ENCODE results near the gene FAHD2A.

The FAHD2A gene

DNA sequence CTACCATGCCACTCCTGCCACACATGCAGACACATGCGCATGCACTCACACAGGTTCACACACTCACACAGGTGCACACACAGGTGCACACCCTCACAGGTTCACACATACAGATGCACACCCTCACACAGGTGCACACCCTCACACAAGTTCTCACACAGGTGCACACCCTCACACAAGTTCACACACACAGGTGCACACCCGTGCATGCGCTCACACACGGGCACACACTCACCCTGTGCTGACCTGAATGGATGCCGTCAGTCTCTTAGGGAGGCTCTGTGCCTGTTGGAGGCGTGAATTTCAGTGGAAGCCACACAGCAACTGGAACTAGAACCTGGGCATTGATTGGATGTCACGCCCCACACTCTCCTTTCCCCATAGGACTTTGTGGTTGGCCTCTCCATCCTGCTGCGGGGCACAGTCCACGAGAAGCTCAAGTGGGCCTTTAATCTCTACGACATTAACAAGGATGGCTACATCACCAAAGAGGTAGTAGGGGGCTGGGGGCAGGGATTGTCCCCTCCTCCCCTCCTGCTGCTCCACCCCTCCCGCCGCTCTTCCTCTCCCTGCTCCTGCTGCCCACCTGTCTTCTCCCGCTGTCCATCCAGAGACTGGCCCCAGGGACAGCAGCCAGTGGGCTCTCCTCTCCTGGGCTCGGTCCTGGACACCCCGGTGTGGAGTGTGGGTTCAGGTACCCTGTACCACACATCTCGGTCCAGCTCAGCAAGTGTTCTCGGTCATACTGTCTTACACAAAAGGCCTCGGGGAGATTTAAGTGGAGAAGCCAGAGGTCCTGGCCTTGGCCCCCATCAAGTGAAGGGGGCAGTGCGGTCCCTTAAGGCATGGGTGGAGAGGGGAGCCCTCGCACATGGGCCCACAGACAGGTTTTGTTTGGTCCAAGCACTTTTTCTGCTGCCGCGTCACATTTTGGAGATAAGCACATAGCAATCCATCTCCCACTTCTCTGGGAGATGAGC lies 21.0 kb upstream of the FAHD2A start:
- 0 out of 2 replicates have a peak, but pooled peaks cover 3% of the 10 kb centered on the region for H3K4me1 ChIP-seq (ENCODE audit: control insufficient read depth, low read length)
- H3F3A ChIP-seq (ENCODE audit: control insufficient read depth, insufficient read depth) = no peaks in the 10 kb centered on the region
- no peaks in the 10 kb centered on the region for H3K9me3 ChIP-seq (ENCODE audit: control insufficient read depth, insufficient read depth, low read length)
- TF ChIP-seq EZH2phosphoT487 (IDR thresholded peaks at IDR 0.05; ENCODE audit: borderline replicate concordance, low read length) = no peak
- TF ChIP-seq, protein P1, sequence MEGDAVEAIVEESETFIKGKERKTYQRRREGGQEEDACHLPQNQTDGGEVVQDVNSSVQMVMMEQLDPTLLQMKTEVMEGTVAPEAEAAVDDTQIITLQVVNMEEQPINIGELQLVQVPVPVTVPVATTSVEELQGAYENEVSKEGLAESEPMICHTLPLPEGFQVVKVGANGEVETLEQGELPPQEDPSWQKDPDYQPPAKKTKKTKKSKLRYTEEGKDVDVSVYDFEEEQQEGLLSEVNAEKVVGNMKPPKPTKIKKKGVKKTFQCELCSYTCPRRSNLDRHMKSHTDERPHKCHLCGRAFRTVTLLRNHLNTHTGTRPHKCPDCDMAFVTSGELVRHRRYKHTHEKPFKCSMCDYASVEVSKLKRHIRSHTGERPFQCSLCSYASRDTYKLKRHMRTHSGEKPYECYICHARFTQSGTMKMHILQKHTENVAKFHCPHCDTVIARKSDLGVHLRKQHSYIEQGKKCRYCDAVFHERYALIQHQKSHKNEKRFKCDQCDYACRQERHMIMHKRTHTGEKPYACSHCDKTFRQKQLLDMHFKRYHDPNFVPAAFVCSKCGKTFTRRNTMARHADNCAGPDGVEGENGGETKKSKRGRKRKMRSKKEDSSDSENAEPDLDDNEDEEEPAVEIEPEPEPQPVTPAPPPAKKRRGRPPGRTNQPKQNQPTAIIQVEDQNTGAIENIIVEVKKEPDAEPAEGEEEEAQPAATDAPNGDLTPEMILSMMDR (IDR thresholded peaks at IDR 0.05; ENCODE audit: low read depth, low read length, poor library complexity, severe bottlenecking) = no peak
- H3K79me2 ChIP-seq (ENCODE audit: control insufficient read depth, low read length) = no peaks in the 10 kb centered on the region
- H3K27ac ChIP-seq (ENCODE audit: low read depth, low read length) = no peak overlapping the region
- H4K20me1 ChIP-seq (ENCODE audit: control insufficient read depth, insufficient read depth, low read depth, low read length) = no peaks in the 10 kb centered on the region
- no peaks in the 10 kb centered on the region for H3K36me3 ChIP-seq (ENCODE audit: control insufficient read depth, low read length)
- no peak overlapping the region for H3K4me2 ChIP-seq (ENCODE audit: low read length)
- no peaks in the 10 kb centered on the region for H3K9me2 ChIP-seq (replicated peaks; ENCODE audit: control insufficient read depth, low read length)
- H3K27me3 ChIP-seq (ENCODE audit: control insufficient read depth, low read length) = no peaks in the 10 kb centered on the region
- H3K4me3 ChIP-seq (ENCODE audit: low read length) = no peak overlapping the region

DNA sequence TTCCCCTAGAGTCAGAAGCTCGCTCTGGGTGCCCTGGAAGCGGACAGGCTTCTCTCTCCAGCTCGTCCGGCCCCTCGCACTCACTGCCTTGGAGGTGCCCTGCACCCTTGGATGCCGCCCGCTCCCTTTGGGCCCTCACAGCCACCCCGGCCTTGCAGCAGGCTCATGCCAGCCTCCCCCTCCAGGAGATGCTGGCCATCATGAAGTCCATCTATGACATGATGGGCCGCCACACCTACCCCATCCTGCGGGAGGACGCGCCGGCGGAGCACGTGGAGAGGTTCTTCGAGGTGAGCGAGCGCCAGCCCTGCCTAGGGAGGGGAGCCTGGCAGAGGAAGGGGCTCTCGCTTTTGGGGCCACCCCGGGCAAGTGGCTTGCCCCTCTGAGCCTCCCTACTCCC lies 20.3 kb upstream of the FAHD2A start:
- no peak overlapping the region for H3K4me3 ChIP-seq (ENCODE audit: low read length)
- no peak overlapping the region for H3K27ac ChIP-seq (ENCODE audit: low read depth, low read length)
- no peak overlapping the region for H3K4me2 ChIP-seq (ENCODE audit: low read length)
- no peaks in the 10 kb centered on the region for H3K9me3 ChIP-seq (ENCODE audit: control insufficient read depth, insufficient read depth, low read length)
- H4K20me1 ChIP-seq (ENCODE audit: control insufficient read depth, insufficient read depth, low read depth, low read length) = no peaks in the 10 kb centered on the region
- no peaks in the 10 kb centered on the region for H3F3A ChIP-seq (ENCODE audit: control insufficient read depth, insufficient read depth)
- H3K4me1 ChIP-seq (ENCODE audit: control insufficient read depth, low read length) = 0 out of 2 replicates have a peak, but pooled peaks cover 3% of the 10 kb centered on the region
- H3K79me2 ChIP-seq (ENCODE audit: control insufficient read depth, low read length) = no peaks in the 10 kb centered on the region
- H3K36me3 ChIP-seq (ENCODE audit: control insufficient read depth, low read length) = no peaks in the 10 kb centered on the region
- H3K9me2 ChIP-seq (replicated peaks; ENCODE audit: control insufficient read depth, low read length) = no peaks in the 10 kb centered on the region
- H3K27me3 ChIP-seq (ENCODE audit: control insufficient read depth, low read length) = no peaks in the 10 kb centered on the region
- TF ChIP-seq EZH2phosphoT487 (IDR thresholded peaks at IDR 0.05; ENCODE audit: borderline replicate concordance, low read length) = no peak
- TF ChIP-seq, protein P1 (IDR thresholded peaks at IDR 0.05; ENCODE audit: low read depth, low read length, poor library complexity, severe bottlenecking) = no peak

DNA sequence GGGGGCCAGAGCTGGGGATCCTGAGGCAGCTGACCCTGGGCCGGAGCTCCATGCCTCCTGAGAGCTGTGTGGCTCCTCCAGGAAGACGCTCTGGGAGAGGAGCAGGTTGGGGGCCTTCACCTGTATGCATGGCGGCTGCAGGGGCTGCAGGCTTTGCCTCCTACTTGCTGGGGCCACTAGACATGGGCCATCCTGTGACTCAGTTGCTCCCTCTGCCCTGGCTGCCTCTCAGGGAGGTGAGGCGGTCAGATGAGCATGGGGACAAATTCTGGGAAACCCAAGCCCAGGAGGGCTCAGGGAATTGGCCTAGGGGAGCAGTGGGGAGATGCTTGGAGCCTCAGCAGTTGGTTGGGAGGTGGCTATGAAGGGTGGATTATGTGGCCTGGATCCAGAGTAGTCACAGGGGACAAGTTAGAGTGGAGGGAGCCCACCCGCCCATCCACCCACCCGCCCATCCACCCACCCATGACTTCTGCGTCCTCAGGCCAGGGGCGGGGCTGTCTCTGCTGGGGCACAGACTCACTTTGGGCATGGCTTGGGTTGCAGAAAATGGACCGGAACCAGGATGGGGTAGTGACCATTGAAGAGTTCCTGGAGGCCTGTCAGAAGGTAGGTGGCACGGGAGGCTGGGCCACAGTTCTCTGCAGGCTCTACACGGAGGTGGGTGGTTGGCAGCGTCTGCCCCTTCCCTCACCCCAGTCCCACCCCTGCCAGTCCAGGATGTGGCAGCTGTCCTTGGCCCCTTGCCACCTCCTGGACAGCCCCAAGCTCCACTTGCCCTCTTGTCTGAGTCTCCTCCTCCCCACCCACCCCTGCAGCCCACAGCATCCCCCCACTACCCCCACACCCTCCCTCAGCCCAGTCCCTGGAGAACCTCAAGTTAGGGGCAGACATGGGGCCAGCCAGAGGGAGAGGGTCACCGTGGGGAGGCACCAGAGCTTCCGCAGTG lies 19.5 kb upstream of the FAHD2A start:
- Histone ChIP-seq H3K36me3 (ENCODE audit: control insufficient read depth, low read length) (no peaks in the 10 kb centered on the region), H3K79me2 (ENCODE audit: control insufficient read depth, low read length) (no peaks in the 10 kb centered on the region), H4K20me1 (ENCODE audit: control insufficient read depth, insufficient read depth, low read depth, low read length) (no peaks in the 10 kb centered on the region), H3K4me2 (ENCODE audit: low read length) (no peak overlapping the region), H3K9me2 (replicated peaks; ENCODE audit: control insufficient read depth, low read length) (no peaks in the 10 kb centered on the region), H3K4me3 (ENCODE audit: low read length) (no peak overlapping the region), H3K27ac (ENCODE audit: low read depth, low read length) (no peak overlapping the region), H3K27me3 (ENCODE audit: control insufficient read depth, low read length) (no peaks in the 10 kb centered on the region), H3F3A (ENCODE audit: control insufficient read depth, insufficient read depth) (no peaks in the 10 kb centered on the region), H3K4me1 (ENCODE audit: control insufficient read depth, low read length) (0 out of 2 replicates have a peak, but pooled peaks cover 3% of the 10 kb centered on the region), H3K9me3 (ENCODE audit: control insufficient read depth, insufficient read depth, low read length) (no peaks in the 10 kb centered on the region)
- no peak for TF ChIP-seq EZH2phosphoT487 (IDR thresholded peaks at IDR 0.05; ENCODE audit: borderline replicate concordance, low read length)
- TF ChIP-seq, protein P1 (IDR thresholded peaks at IDR 0.05; ENCODE audit: low read depth, low read length, poor library complexity, severe bottlenecking) = no peak
